ENCODE data around the gene RHOT1. TPM values are rescaled to one million over a fixed set of nuclear protein-coding genes. Genes with fewer than 3 reads are reported as not detected.

Gene RHOT1
- total RNA-seq, 2 experiments from 2014 or later = 22.8 to 22.9 TPM

DNA sequence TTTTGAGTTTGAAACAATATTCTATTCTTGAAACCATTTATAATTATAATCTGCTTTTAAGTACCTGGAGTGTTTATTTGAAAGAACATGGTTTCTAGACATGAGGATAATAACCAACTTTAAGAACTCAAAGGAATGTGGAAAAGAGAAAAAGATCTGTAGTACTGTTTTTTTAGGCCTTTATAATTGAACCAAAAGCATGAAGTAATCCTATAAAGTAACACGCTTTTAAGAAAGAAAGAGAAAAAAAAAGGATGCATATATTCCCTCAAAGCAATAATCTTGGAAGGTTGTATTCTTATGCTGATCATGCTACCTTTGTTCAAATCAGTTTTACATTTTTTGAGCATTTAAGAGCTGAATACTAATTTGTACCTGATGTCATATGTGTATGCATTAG lies 69.4 kb downstream of the RHOT1 start:
- Mint-ChIP-seq H3K27ac (no peak overlapping the region), H3K36me3 (peaks cover 5% of the 10 kb centered on the region), H3K27me3 (no peaks in the 10 kb centered on the region), H3K4me1 (peaks cover 2% of the 10 kb centered on the region), H3K9me3 (no peaks in the 10 kb centered on the region), H3K4me3 (no peak overlapping the region)
- no peak for DNase-seq

DNA sequence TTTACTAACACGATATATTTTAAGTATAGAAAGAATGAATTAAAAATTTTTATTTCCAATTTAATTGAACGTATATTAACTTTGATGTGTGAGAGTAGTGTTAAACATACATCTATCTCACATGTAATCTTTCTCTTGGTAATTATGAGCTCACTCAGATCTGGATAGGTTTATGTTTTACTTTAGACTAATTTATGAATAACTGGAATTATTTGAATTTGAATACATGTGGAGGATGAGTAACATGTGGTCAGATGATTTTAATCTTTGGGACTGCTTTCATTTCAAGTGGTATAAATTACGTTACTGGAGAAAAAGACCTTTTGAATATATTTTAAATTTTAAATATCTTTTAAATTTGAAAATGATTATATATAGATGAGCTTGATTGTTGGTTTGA lies 73.4 kb downstream of the RHOT1 start:
- DNase-seq = no peak
- Mint-ChIP-seq H3K27me3 (no peaks in the 10 kb centered on the region), H3K27ac (no peak overlapping the region)

DNA sequence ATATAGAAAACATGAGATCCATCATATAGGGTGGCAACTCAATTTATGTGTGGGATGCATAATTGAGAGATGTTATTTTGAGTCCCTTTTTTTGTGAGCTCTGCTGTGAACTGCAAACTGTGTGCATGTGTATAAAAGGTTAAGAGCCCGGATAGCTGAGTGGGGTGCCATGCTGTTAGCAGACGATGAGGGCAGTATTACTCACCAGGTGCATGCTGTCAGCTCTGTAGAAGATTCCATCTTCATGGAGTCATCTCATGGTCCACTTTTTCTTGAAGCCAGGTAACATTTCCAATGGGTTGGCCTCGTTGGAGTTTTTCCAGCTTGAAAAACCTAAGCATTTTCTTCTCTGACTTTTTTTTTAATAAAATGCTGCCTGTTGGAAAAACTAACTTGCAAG lies 80.3 kb downstream of the RHOT1 start:
- peaks cover 54% of the 10 kb centered on the region for H3K4me1 Mint-ChIP-seq
- H3K36me3 Mint-ChIP-seq = peaks cover 13% of the 10 kb centered on the region
- DNase-seq = no peak
- peak overlapping the region; percentile 52 for H3K27ac Mint-ChIP-seq
- H3K27me3 Mint-ChIP-seq = no peaks in the 10 kb centered on the region
- no peaks in the 10 kb centered on the region for H3K9me3 Mint-ChIP-seq
- H3K4me3 Mint-ChIP-seq = no peak overlapping the region

More for the DNA sequence above, 73.4 kb downstream of the RHOT1 start:
- H3K4me1 Mint-ChIP-seq = peaks cover 24% of the 10 kb centered on the region
- no peaks in the 10 kb centered on the region for H3K9me3 Mint-ChIP-seq
- H3K36me3 Mint-ChIP-seq = peaks cover 2% of the 10 kb centered on the region
- H3K4me3 Mint-ChIP-seq = no peak overlapping the region

DNA sequence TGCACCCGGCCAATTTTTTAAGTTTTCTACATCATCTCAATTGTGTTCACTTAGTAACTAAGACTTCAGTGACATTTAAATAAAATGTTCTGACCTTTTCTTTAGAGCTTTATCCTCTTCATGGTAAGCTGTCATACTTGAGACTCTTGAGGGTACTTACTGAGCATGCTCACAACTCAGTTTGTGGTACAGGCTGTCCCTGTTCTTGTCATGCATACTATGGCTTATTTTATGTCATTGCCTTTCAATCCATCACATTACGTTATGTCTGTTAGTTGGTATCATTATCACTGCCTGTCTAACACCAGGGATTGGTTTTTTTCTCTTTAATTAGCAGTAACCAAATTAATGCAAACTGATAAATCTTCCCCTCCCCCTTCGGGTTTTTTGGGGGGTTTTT lies 81.4 kb downstream of the RHOT1 start:
- H3K4me1 Mint-ChIP-seq = peaks cover 50% of the 10 kb centered on the region
- DNase-seq = no peak
- H3K27me3 Mint-ChIP-seq = no peaks in the 10 kb centered on the region
- no peak overlapping the region for H3K4me3 Mint-ChIP-seq
- peaks cover 12% of the 10 kb centered on the region for H3K36me3 Mint-ChIP-seq
- peak overlapping the region; percentile 52 for H3K27ac Mint-ChIP-seq
- no peaks in the 10 kb centered on the region for H3K9me3 Mint-ChIP-seq

DNA sequence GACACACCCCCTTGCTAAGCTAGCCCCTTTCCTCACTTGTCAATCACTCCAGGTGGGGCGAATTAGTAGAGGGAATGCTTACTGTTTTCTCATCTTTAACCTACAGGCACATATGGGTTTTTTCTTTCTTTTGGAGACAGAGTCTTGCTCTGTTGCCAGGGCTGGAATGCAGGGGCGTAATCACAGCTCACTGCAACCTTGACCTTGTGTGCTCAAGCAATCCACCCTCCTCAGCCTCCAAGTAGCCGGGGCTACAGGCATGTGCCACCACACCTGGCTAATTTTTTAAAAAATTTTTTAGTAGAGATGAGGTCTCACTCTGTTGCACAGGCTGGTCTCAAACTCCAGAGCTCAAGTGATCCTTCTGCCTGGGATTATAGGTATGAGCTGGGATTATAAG lies 84.6 kb downstream of the RHOT1 start:
- no peak overlapping the region for H3K4me3 Mint-ChIP-seq
- DNase-seq = no peak
- no peaks in the 10 kb centered on the region for H3K9me3 Mint-ChIP-seq
- H3K36me3 Mint-ChIP-seq = peaks cover 10% of the 10 kb centered on the region
- H3K4me1 Mint-ChIP-seq = peaks cover 24% of the 10 kb centered on the region
- H3K27me3 Mint-ChIP-seq = no peaks in the 10 kb centered on the region
- no peak overlapping the region for H3K27ac Mint-ChIP-seq

DNA sequence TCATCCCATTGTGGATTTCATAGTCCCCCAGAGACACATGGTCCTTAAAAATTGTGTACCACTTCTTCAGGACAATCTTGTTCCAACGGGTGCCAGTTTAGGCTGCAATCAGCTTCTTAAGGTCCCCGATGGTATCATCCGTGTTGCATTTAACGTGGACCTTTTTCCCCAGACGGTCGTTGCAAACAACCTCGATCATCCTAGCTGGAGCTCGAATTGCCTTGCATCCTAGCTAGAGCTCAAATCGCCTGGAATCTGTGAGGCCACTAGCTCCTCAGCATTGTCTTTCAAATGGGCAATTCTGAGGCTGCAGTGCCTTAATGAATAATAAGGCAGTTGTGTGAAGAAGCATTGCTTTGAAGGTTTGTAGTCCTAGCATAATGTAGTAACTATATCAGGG lies 85.6 kb downstream of the RHOT1 start:
- Mint-ChIP-seq H3K36me3 (peaks cover 10% of the 10 kb centered on the region), H3K4me1 (peaks cover 21% of the 10 kb centered on the region), H3K27me3 (no peaks in the 10 kb centered on the region), H3K4me3 (no peak overlapping the region), H3K9me3 (no peaks in the 10 kb centered on the region), H3K27ac (no peak overlapping the region)
- no peak for DNase-seq

DNA sequence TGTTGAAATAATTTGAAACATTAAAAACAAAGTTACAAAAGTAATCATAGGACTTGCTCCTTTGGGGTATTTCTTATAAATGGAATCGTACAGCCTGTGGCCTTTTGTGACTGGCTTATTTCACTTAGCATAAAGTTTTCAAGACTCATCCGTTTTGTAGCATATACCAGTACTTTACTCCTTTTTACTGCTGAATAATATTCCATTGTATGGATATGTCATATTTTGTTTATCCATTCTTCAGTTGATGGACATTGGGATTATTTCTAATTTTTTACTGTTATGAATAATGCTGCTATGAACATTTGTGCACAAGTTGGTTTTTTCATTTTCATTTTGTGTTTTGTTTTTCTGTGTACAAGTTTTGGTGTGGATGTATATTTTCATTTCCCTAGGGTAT lies 93.3 kb downstream of the RHOT1 start:
- H3K27ac Mint-ChIP-seq = no peak overlapping the region
- DNase-seq = no peak
- no peak overlapping the region for H3K4me3 Mint-ChIP-seq
- no peaks in the 10 kb centered on the region for H3K9me3 Mint-ChIP-seq
- peaks cover 11% of the 10 kb centered on the region for H3K4me1 Mint-ChIP-seq
- no peaks in the 10 kb centered on the region for H3K36me3 Mint-ChIP-seq
- H3K27me3 Mint-ChIP-seq = no peaks in the 10 kb centered on the region

DNA sequence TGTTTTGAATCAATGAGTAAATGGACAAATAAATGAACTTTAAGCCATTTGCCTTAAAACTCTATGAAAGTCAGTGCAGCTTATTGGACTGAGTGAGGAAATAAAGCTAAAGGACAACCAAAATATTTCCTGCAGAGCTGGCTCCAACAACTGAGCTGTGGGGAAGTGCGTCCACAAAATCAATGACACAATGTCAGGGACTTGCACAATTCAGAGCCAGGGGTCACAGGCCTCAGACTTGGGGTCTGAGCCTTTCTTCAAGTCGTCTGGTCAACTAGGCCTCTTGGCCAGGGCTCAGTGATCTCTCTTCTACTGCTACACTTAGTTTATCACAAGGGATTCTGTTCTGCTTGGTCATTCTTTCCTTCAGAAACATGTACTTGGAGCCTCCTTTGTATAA lies 97.2 kb downstream of the RHOT1 start:
- Mint-ChIP-seq H3K9me3 (no peaks in the 10 kb centered on the region), H3K4me3 (no peak overlapping the region), H3K27me3 (no peaks in the 10 kb centered on the region), H3K4me1 (no peaks in the 10 kb centered on the region), H3K36me3 (no peaks in the 10 kb centered on the region), H3K27ac (no peak overlapping the region)
- DNase-seq = no peak

DNA sequence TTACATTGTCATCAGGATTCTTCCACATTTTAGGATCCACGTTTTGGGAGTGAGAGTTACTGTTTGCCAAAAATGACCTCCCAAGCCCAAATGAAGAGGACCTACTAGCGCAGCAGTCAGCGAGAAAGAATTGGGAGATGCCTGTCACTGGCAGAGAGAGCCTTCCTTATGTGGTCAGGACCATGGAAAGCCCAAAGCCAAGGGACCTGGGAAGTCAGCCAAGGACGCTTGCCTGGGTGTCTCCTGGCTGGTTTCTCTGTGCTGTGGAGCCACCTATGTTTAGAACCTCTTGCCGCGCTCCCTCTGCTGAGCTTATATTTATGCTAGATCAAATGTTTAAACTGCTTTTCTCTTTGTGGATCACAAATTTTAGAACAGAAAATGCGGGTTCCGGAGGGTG lies 98.4 kb downstream of the RHOT1 start:
- Mint-ChIP-seq H3K36me3 (no peaks in the 10 kb centered on the region), H3K9me3 (no peaks in the 10 kb centered on the region), H3K4me3 (no peak overlapping the region), H3K27ac (no peak overlapping the region), H3K4me1 (no peaks in the 10 kb centered on the region), H3K27me3 (no peaks in the 10 kb centered on the region)
- DNase-seq = no peak

DNA sequence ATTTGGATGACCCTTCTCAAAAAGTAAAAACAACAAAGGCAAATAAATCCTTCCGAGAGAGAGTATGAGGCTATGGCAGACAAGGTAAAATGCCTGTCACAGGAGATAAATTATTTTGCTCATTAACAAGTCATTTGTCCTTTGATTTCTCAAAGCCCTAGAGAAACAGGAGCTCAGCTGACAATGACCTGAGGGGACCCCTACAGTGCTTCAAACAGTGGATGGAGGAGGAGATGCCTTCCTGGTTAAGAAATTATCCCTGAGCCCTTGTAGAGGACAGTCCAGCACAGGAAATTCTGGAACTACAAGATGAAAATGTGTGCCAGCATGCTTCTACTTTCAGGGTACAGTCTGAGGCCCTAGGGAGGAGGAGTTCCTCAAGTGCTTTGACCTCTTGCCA lies 99.3 kb downstream of the RHOT1 start:
- Mint-ChIP-seq H3K36me3 (no peaks in the 10 kb centered on the region), H3K27me3 (no peaks in the 10 kb centered on the region), H3K27ac (no peak overlapping the region), H3K4me3 (no peak overlapping the region), H3K9me3 (no peaks in the 10 kb centered on the region), H3K4me1 (no peaks in the 10 kb centered on the region)
- DNase-seq = no peak

DNA sequence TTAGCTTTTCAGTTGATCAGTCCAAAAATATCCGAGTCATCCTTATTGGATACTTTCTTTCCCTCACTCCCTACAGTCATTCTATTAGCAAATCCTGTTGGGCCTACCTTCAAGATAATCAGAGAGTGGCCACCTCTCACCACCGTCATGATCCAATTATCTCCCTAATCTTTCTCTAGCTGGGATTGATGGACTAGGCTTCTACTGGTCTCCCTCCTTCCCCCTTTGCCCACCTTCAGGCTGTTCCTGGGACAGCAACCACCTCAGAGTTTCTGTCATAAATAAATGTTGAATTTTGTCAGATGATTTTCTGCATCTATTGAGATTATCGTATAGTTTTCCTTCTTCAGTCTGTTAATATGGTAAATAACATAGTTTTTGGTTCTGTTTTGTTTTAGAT lies 107.2 kb downstream of the RHOT1 start:
- Mint-ChIP-seq H3K9me3 (no peaks in the 10 kb centered on the region), H3K27me3 (no peaks in the 10 kb centered on the region), H3K4me3 (no peak overlapping the region), H3K36me3 (no peaks in the 10 kb centered on the region), H3K4me1 (no peaks in the 10 kb centered on the region), H3K27ac (no peak overlapping the region)
- DNase-seq = no peak

DNA sequence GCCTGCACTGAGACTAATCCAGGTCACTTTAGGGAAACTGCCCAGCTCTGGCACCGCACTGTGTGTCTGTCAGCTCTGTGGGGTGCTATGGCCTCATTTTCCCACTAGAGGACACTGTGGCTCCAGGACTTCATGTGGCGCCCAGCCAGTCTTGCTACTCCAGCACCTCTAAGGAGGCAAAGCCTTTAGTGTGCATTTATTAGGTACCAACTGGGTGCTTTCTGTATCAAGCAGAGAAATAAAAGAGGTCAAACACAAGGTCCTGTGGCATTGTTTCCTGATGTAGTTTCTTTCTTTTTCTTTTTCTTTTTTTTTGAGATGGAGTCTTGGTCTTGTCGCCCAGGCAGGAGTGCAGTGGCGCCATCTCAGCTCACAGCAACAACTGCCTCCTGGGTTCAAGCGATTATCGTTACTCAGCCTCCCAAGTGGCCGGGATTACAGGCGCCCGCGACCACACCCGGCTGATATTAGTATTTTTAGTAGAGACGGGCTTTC lies 110.9 kb downstream of the RHOT1 start:
- H3K36me3 Mint-ChIP-seq = no peaks in the 10 kb centered on the region
- H3K27me3 Mint-ChIP-seq = peaks cover 5% of the 10 kb centered on the region
- no peak overlapping the region for H3K4me3 Mint-ChIP-seq
- H3K27ac Mint-ChIP-seq = no peak overlapping the region
- no peaks in the 10 kb centered on the region for H3K9me3 Mint-ChIP-seq
- peak; percentile 70 for DNase-seq
- H3K4me1 Mint-ChIP-seq = no peaks in the 10 kb centered on the region

DNA sequence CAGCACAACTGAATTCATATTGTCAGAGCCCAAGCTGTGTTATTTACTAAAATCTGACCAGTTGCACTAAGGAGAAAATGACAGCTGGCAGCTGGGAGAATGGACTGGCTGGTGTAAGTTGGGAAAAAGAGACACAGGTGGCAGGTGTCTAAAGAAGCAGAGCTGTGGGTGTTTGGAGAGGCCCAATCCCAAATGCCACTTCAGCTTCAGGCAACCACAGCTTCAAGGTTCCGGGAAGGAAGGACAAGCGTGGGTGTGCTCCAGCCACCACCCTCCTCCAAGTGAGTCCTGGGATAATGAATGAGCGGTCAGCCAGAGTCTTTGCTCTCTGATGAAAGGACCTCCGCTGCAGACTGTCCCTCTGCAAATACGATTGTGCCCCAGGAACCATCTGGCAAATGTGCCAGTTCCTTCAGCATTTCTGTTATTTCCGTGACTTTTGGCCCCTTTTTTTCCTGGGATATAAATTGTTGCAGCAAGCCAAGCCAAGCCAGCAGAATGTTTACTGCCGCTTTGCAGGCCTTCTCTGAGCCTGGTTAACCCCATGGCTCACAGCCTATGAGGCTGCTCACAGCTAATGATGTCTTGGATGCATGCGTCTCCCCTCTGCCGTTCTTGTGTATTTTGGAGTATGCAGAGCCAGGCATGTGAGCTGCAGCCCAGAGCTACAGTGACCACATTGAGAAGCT lies 113.9 kb downstream of the RHOT1 start:
- Mint-ChIP-seq H3K27ac (no peak overlapping the region), H3K36me3 (no peaks in the 10 kb centered on the region), H3K9me3 (no peaks in the 10 kb centered on the region), H3K4me3 (no peak overlapping the region), H3K4me1 (no peaks in the 10 kb centered on the region), H3K27me3 (peaks cover 20% of the 10 kb centered on the region)
- DNase-seq = no peak

DNA sequence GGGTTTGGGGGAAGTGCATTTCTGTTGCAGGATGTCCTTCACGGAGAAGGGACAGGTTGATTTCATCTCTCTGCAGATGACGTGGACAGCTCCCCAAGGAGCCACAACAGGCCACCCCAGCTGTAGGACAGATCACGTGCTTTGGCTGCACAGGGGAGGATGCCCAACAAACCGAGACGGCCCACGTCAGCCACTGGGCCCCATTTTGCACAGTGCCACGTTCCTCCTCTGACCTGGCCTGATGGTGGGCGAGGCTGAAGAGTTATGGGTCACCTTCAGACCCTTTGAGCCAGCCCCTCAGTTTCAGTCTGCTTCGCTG lies 114.4 kb downstream of the RHOT1 start:
- H3K9me3 Mint-ChIP-seq = no peaks in the 10 kb centered on the region
- H3K4me3 Mint-ChIP-seq = no peak overlapping the region
- no peaks in the 10 kb centered on the region for H3K4me1 Mint-ChIP-seq
- H3K27me3 Mint-ChIP-seq = peaks cover 22% of the 10 kb centered on the region
- no peak overlapping the region for H3K27ac Mint-ChIP-seq
- no peak for DNase-seq
- H3K36me3 Mint-ChIP-seq = no peaks in the 10 kb centered on the region

DNA sequence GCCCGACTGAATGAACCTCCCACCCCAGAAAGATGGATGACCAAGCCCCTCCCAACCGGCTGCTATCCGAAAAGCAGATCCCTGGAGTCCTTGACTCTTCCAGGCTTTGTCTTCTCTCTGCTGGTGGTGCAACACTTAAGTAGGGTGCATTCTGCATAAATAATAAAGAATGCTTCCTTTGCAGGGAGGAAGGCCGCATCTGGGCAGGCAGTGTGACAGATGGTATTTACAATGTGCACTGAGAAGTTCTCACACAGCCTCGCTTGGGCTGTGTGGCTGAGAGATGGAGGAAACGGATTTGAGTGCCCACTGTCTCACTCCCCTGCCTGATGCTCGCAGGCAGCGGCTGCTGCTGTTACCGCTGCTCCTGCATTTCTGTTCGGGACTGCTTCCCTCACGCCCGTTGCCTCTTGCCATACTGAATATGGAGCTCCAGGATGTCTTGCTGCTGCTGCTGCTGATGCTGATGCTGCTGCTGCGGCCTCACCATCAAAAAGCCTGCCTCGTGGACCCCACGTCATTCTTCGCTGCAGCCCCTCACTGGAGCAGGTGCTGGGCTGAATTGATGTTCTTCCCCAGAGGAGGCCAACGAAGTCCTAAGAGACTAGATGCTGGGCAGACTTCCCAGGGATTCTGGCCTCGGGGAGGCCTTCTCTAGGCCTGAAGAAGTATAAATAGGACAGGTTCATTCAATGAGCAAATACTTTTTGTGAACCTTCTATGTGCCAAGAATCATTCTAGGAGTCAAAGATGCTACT lies 116.3 kb downstream of the RHOT1 start:
- DNase-seq = no peak
- Mint-ChIP-seq H3K4me1 (no peaks in the 10 kb centered on the region), H3K4me3 (no peak overlapping the region), H3K9me3 (no peaks in the 10 kb centered on the region), H3K36me3 (no peaks in the 10 kb centered on the region), H3K27ac (no peak overlapping the region), H3K27me3 (peaks cover 35% of the 10 kb centered on the region)

DNA sequence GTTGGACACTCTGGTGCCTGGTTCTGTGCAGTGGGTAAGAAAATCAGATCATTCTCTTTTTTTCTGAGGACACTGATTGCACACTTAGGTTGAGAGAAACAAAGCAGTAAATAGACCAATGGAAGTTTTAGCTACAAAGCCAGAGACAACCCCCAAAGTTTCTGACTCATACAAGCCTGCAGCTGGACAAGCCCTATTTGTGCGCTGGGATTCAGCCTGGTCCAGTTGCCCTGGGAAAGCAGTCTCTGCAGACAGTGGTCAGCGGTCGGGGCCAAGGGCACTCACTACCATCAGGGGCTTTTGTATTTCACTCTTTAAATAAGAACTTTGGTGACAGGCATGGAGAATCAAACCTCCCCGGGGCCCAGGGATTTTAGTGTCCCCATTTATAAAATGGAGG lies 117.3 kb downstream of the RHOT1 start:
- Mint-ChIP-seq H3K4me1 (no peaks in the 10 kb centered on the region), H3K9me3 (no peaks in the 10 kb centered on the region), H3K27ac (no peak overlapping the region), H3K27me3 (peaks cover 46% of the 10 kb centered on the region), H3K4me3 (no peak overlapping the region), H3K36me3 (no peaks in the 10 kb centered on the region)
- DNase-seq = no peak
